GM12801 (cell line): ENCODE data around the gene CSRP2.

Source experiments
- TF ChIP-seq, protein P1 (sequence below): IDR thresholded peaks from one replicate; pipeline ENCODE4 v1.5.1; 2011; ENCODE audit warnings: control low read depth; ENCODE audit not compliant: insufficient read length; ENCODE audit errors: extremely low read depth

Gene CSRP2

DNA sequence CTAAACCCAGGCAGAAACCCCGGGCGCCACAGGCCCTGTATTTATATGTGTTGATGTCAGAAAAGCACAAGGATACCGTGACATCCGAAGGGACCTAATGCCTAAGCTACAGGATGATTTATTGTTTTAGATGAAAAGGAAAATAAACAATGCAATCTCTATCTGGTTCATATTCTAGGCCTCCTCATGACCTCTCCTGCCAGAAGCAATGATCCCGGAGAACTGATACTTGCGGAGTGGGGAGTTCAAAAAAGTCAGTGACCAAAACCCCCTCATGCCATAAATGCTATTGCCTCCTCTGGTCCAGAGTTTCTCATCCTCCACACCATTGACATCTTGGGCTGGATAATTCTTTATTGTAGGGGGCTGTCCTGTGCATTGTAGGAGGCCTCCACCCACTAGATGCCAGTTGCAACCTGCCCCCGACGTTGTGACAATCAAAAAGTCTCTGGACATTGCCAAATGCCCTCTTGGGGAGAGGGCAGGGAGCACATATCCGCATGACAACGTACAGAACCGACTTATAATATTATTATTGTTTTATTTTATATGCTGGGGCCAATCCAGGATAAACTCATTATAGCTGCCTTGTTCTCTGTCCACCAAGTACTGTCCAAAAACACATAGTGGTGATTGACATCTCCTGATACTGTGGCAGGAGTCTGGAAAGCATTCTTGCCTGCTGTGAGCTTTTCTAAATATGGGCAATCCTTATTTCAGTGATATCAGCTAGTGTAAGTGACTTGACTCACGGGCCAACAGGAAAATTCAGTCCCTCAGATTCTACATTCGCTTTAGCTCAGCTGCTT is 1.1 kb upstream of the CSRP2 start:
- TF ChIP-seq, protein P1, sequence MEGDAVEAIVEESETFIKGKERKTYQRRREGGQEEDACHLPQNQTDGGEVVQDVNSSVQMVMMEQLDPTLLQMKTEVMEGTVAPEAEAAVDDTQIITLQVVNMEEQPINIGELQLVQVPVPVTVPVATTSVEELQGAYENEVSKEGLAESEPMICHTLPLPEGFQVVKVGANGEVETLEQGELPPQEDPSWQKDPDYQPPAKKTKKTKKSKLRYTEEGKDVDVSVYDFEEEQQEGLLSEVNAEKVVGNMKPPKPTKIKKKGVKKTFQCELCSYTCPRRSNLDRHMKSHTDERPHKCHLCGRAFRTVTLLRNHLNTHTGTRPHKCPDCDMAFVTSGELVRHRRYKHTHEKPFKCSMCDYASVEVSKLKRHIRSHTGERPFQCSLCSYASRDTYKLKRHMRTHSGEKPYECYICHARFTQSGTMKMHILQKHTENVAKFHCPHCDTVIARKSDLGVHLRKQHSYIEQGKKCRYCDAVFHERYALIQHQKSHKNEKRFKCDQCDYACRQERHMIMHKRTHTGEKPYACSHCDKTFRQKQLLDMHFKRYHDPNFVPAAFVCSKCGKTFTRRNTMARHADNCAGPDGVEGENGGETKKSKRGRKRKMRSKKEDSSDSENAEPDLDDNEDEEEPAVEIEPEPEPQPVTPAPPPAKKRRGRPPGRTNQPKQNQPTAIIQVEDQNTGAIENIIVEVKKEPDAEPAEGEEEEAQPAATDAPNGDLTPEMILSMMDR = no peak

DNA sequence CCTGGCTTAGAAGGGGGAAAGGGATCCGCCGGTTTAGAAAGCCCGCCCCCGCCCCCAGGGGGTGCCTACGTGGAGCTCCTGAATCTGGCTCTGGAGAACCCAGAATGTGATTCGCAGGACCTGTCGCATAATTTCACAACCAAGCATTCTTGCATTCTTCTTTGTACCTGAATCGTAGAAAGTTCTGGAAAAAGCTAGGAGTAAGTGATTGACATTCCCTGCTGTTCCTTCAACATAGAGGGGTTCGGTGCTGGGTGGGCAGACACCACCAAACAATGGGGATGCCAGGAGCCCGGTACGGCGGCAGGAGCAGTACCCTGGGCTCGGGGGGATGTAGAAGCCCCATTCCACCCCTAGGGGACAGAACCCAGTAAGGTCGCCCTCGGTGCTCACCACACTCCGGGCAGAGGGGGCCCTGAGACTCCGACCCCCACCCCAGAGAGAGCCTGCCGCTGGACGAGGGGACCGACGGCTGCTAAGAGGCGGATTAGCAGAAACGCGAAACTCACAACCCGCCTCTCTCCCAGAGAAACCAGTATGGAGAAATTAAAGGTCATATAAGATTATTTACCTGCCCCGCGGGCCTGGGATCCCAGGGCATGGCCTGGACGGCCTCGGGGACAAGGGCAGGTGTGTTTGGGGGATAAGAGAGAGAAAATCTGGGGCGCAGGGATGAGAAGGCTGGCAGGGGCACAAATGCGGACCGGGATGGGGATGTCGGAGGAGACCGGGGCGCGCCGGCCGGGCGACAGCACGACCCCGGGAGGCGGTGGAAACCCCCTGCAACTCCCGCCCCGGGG is 520 bp downstream of the CSRP2 start:
- TF ChIP-seq, protein P1 = no peak

- TF ChIP-seq, protein P1 = no peak
Observed at GRCh38 chr12:76876696-76877229, 2.1 kb downstream of the CSRP2 start.

GRCh38 chr12:76874491-76875190 is 4.2 kb downstream of the CSRP2 start:
- TF ChIP-seq, protein P1 = no peak

- TF ChIP-seq, protein P1 = no peak
Observed at GRCh38 chr12:76874027-76874426, 4.8 kb downstream of the CSRP2 start.

DNA sequence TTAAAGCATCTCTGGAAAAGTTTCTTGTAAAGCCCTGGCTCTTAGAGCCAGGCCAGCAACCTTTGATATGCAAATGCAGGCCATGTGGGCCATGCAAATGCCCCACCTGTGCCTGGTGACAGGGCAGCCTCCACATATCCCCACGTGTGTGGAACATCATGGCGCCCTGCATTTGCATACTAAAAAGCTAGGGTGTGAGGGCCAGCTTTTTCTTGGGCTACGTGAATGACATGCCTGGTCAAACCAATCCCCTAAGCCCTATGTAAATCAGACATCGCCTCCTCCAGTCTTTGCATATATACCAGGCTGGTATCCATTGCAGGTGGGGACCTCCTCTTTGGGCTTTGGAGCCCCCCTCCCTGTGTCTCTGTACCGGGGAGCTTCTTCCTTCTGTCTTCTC is 6.4 kb downstream of the CSRP2 start:
- TF ChIP-seq, protein P1 = no peak

DNA sequence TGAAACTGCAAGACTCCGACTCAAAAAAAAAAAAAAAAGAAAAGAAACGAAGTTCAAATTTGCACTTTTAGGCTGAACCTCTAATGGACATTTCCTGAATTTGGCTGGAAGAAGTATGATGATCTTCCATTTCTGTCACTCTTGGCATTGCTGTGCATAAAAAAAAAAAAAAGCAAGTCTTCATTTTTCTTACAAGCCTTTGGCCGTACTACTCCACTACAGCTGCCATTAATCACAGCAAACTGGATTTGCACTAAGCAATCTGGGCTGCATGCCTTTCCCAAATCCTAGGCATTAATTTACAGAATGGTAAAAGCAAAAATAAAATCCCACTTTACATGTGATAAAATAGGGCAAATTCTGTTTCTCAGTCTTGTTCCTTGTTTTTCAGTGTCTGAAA is 7.1 kb downstream of the CSRP2 start:
- TF ChIP-seq, protein P1 = no peak
